ENCODE measurements around the gene ZNF219. TPM values are rescaled to one million over a fixed set of nuclear protein-coding genes. Genes with fewer than 3 reads are reported as not detected.

ZNF219 gene
- total RNA-seq, 4 donors from 2014 or later = 44.2 to 70.0 (median 56.7) TPM

- Histone ChIP-seq H3K27me3 (no peaks in the 10 kb centered on the region), H3K9me3 (no peaks in the 10 kb centered on the region), H3K36me3 (no peaks in the 10 kb centered on the region), H3K27ac (no peak overlapping the region), H3K4me3 (peak overlapping the region; percentile 66), H3K4me1 (peaks cover 78% of the 10 kb centered on the region)
- 22% methylated on average over 9 of the region's 9 CpGs for WGBS
- TF ChIP-seq CTCF (IDR thresholded peaks at IDR 0.05) (no peak), POLR2A (IDR thresholded peaks at IDR 0.05) (no peak), EP300 (IDR thresholded peaks at IDR 0.05) (no peak), POLR2AphosphoS5 (IDR thresholded peaks at IDR 0.05) (no peak)
- peak in 1 of 2 donors; percentile 66 for DNase-seq (ENCODE audit: low spot score in 2 of 2)
Measured at GRCh38 chr14:21102521-21103410, 4.3 kb upstream of the ZNF219 start.

GRCh38 chr14:21101802-21102413, 3.5 kb upstream of the ZNF219 start:
- H3K36me3 ChIP-seq = no peaks in the 10 kb centered on the region
- peak in 1 of 2 donors; percentile 66 for DNase-seq (ENCODE audit: low spot score in 2 of 2)
- H3K27ac ChIP-seq = no peak overlapping the region
- no peak overlapping the region for H3K4me3 ChIP-seq
- no peaks in the 10 kb centered on the region for H3K9me3 ChIP-seq
- no peaks in the 10 kb centered on the region for H3K27me3 ChIP-seq
- WGBS = 83% methylated on average over 4 of the region's 8 CpGs
- H3K4me1 ChIP-seq = peaks cover 77% of the 10 kb centered on the region
- TF ChIP-seq EP300 (IDR thresholded peaks at IDR 0.05) = no peak
- no peak for TF ChIP-seq POLR2AphosphoS5 (IDR thresholded peaks at IDR 0.05)
- no peak for TF ChIP-seq CTCF (IDR thresholded peaks at IDR 0.05)
- TF ChIP-seq POLR2A (IDR thresholded peaks at IDR 0.05) = no peak

- TF ChIP-seq POLR2A (IDR thresholded peaks at IDR 0.05) (no peak), CTCF (IDR thresholded peaks at IDR 0.05) (no peak), EP300 (IDR thresholded peaks at IDR 0.05) (no peak)
- no peaks in the 10 kb centered on the region for H3K36me3 ChIP-seq
- WGBS = 65% methylated on average over 5 of the region's 5 CpGs
- no peaks in the 10 kb centered on the region for H3K27me3 ChIP-seq
- H3K4me1 ChIP-seq = peaks cover 77% of the 10 kb centered on the region
- H3K9me3 ChIP-seq = no peaks in the 10 kb centered on the region
- no peak within 1 kb of the TSS for H3K27ac ChIP-seq
- DNase-seq (ENCODE audit: low spot score in 2 of 2) = peak in 1 of 2 donors; percentile 58
- H3K4me3 ChIP-seq = no peak within 1 kb of the TSS
Measured at GRCh38 chr14:21100931-21101330, 2.5 kb upstream of the ZNF219 start, which contains the start of gene TMEM253. TMEM253 (plus strand) TSS chr14:21101066; CDS start chr14:21101344, 278 bp downstream.

- TF ChIP-seq CTCF (IDR thresholded peaks at IDR 0.05) = no peak
- no peak for TF ChIP-seq EP300 (IDR thresholded peaks at IDR 0.05)
- no peak for TF ChIP-seq POLR2AphosphoS5 (IDR thresholded peaks at IDR 0.05)
- TF ChIP-seq POLR2A (IDR thresholded peaks at IDR 0.05) = no peak
- no peaks in the 10 kb centered on the region for H3K36me3 ChIP-seq
- no peaks in the 10 kb centered on the region for H3K27me3 ChIP-seq
- H3K4me3 ChIP-seq = peak overlapping the region; percentile 81
- 69% methylated on average over 5 of the region's 5 CpGs for WGBS
- DNase-seq (ENCODE audit: low spot score in 2 of 2) = no peak
- peaks cover 68% of the 10 kb centered on the region for H3K4me1 ChIP-seq
- H3K9me3 ChIP-seq = no peaks in the 10 kb centered on the region
- H3K27ac ChIP-seq = peak overlapping the region; percentile 95
Measured at GRCh38 chr14:21099596-21099985, 1.1 kb upstream of the ZNF219 start.
